Astrocyte (in vitro differentiated cells and primary cell): ENCODE measurements around the gene NPB. TPM values are rescaled to one million over a fixed set of nuclear protein-coding genes. Genes with fewer than 3 reads are reported as not detected.
A peak's percentile ranks its signal among the peaks of the same experiment; 100 is the strongest.

Experiments used
- DNase-seq: peaks from one replicate; pipeline ENCODE4 v3.0.0-alpha.2; 2010; ENCODE audit warnings: low read depth
- FAIRE-seq: peaks from 2 replicates; lab custom pipeline; 2011; peaks lifted over from hg19 to GRCh38; lab: Jason Lieb, UNC
- H2AFZ ChIP-seq: 2 replicates; pipeline ENCODE4 v1.6.0; 2012; ENCODE audit warnings: low read depth, low read length, inconsistent platforms
- H3K27ac ChIP-seq: 2 replicates; pipeline ENCODE4 v1.5.1; 2011; ENCODE audit warnings: low read depth, low read length, inconsistent platforms
- H3K27me3 ChIP-seq: 2 replicates; pipeline ENCODE4 v1.6.0; 2011; ENCODE audit warnings: low read length, inconsistent platforms; ENCODE audit not compliant: insufficient read depth
- H3K36me3 ChIP-seq: 2 replicates; pipeline ENCODE4 v1.5.1; 2011; ENCODE audit warnings: low read length, inconsistent platforms; ENCODE audit not compliant: insufficient read depth
- H3K4me1 ChIP-seq: 2 replicates; pipeline ENCODE4 v1.5.1; 2011; ENCODE audit warnings: low read length, inconsistent platforms; ENCODE audit not compliant: insufficient read depth
- H3K4me2 ChIP-seq: 2 replicates; pipeline ENCODE4 v1.6.0; 2012; ENCODE audit warnings: low read length, inconsistent platforms
- H3K4me3 ChIP-seq: 2 replicates; pipeline ENCODE4 v1.5.1; 2011; ENCODE audit warnings: low read depth, mild to moderate bottlenecking, low read length, inconsistent platforms; ENCODE audit not compliant: insufficient read depth
- H3K79me2 ChIP-seq: 2 replicates; pipeline ENCODE4 v1.6.0; 2012; ENCODE audit warnings: mild to moderate bottlenecking, low read length, inconsistent platforms; ENCODE audit not compliant: insufficient read depth
- H3K9ac ChIP-seq: 2 replicates; pipeline ENCODE4 v1.6.0; 2012; ENCODE audit warnings: mild to moderate bottlenecking, low read length, inconsistent platforms
- H3K9me3 ChIP-seq: 2 replicates; pipeline ENCODE4 v1.5.1; 2012; ENCODE audit warnings: low read depth, mild to moderate bottlenecking, low read length, inconsistent platforms; ENCODE audit not compliant: insufficient read depth
- H4K20me1 ChIP-seq: 2 replicates; pipeline ENCODE4 v1.6.0; 2012; ENCODE audit warnings: low read length, inconsistent platforms; ENCODE audit not compliant: insufficient read depth
- H3K27ac Mint-ChIP-seq: one replicate; pipeline ENCODE4 v1.8.0; 2021; ENCODE audit warnings: mild to moderate bottlenecking, mixed read lengths; ENCODE audit not compliant: unreplicated experiment
- H3K27me3 Mint-ChIP-seq: one replicate; pipeline ENCODE4 v1.8.0; 2021; ENCODE audit warnings: low read depth, mixed read lengths; ENCODE audit not compliant: unreplicated experiment
- H3K36me3 Mint-ChIP-seq: one replicate; pipeline ENCODE4 v1.8.0; 2021; ENCODE audit warnings: low read depth, mixed read lengths; ENCODE audit not compliant: unreplicated experiment
- H3K4me1 Mint-ChIP-seq: one replicate; pipeline ENCODE4 v1.8.0; 2021; ENCODE audit warnings: low read depth, mixed read lengths; ENCODE audit not compliant: unreplicated experiment
- H3K4me3 Mint-ChIP-seq: one replicate; pipeline ENCODE4 v1.8.0; 2021; ENCODE audit warnings: mild to moderate bottlenecking, moderate library complexity, mixed read lengths; ENCODE audit not compliant: unreplicated experiment
- H3K9me3 Mint-ChIP-seq: one replicate; pipeline ENCODE4 v1.8.0; 2021; ENCODE audit warnings: mild to moderate bottlenecking, mixed read lengths; ENCODE audit not compliant: unreplicated experiment
- CTCF ChIP-seq: IDR thresholded peaks from 2 replicates; pipeline ENCODE4 v1.5.1; 2011; ENCODE audit warnings: low read depth, mild to moderate bottlenecking, inconsistent platforms, low read length, moderate library complexity; ENCODE audit not compliant: insufficient read depth
- EZH2 ChIP-seq: IDR thresholded peaks from 2 replicates; pipeline ENCODE4 v1.6.1; 2012; ENCODE audit warnings: mild to moderate bottlenecking, low read length, inconsistent platforms; ENCODE audit not compliant: insufficient read depth
- total RNA-seq: library from RNA; stranded (reverse); gene quantifications from 2 replicates; pipeline ENCODE4 v1.2.1, GENCODE V29; 2021

The NPB gene
- total RNA-seq, 1 donor from 2014 or later = 2.0 TPM

GRCh38 chr17:81889602-81890001, 12.4 kb upstream of the NPB start:
- FAIRE-seq (no peak), DNase-seq (no peak)
- Mint-ChIP-seq H3K27ac (no peak overlapping the region), H3K4me3 (peak overlapping the region; percentile 93), H3K27me3 (no peaks in the 10 kb centered on the region), H3K36me3 (peaks cover 15% of the 10 kb centered on the region), H3K4me1 (peaks cover 29% of the 10 kb centered on the region), H3K9me3 (no peaks in the 10 kb centered on the region)
- H3K4me3 ChIP-seq = peak overlapping the region; percentile 93
- TF ChIP-seq CTCF (no peak), EZH2 (no peak)
- peaks cover 33% of the 10 kb centered on the region for H3K36me3 ChIP-seq
- H3K9ac ChIP-seq = peak overlapping the region; percentile 97
- H2AFZ ChIP-seq = no peak overlapping the region
- peaks cover 88% of the 10 kb centered on the region for H3K79me2 ChIP-seq
- H3K9me3 ChIP-seq = no peaks in the 10 kb centered on the region
- no peak overlapping the region for H3K27ac ChIP-seq
- peaks cover 32% of the 10 kb centered on the region for H3K4me1 ChIP-seq
- H3K27me3 ChIP-seq = no peaks in the 10 kb centered on the region
- peak overlapping the region; percentile 99 for H3K4me2 ChIP-seq
- H4K20me1 ChIP-seq = peaks cover 57% of the 10 kb centered on the region

GRCh38 chr17:81890447-81891302, 11.4 kb upstream of the NPB start:
- Mint-ChIP-seq H3K27me3 (no peaks in the 10 kb centered on the region), H3K9me3 (no peaks in the 10 kb centered on the region), H3K36me3 (peaks cover 12% of the 10 kb centered on the region), H3K4me3 (peak overlapping the region; percentile 93), H3K4me1 (peaks cover 21% of the 10 kb centered on the region), H3K27ac (peak overlapping the region; percentile 94)
- Histone ChIP-seq H3K27me3 (no peaks in the 10 kb centered on the region), H3K4me1 (peaks cover 25% of the 10 kb centered on the region), H3K4me2 (peak overlapping the region; percentile 99), H3K36me3 (peaks cover 28% of the 10 kb centered on the region), H4K20me1 (peaks cover 46% of the 10 kb centered on the region), H2AFZ (no peak overlapping the region), H3K4me3 (peak overlapping the region; percentile 93), H3K9me3 (no peaks in the 10 kb centered on the region), H3K27ac (peak overlapping the region; percentile 92), H3K9ac (peak overlapping the region; percentile 97), H3K79me2 (peaks cover 81% of the 10 kb centered on the region)
- FAIRE-seq = no peak
- no peak for DNase-seq
- TF ChIP-seq CTCF (no peak), EZH2 (no peak)

DNA sequence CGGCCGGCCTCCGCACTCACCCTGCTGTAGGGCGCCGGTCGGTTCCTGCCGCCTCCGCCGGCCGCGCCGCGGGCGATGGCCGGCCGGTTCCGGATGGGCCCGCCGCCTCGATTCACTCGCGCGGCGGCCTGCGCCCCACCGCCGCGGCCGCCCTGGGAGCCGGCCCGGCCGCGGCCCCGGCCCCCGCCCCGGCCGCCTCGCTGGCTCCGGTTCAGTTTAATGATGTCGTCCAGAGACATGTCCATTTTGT, 10.8 kb upstream of the NPB start:
- no peak for TF ChIP-seq CTCF
- TF ChIP-seq EZH2 = no peak
- Mint-ChIP-seq H3K36me3 (peaks cover 11% of the 10 kb centered on the region), H3K4me1 (peaks cover 16% of the 10 kb centered on the region), H3K9me3 (no peaks in the 10 kb centered on the region), H3K4me3 (peak overlapping the region; percentile 91), H3K27ac (peak overlapping the region; percentile 80), H3K27me3 (no peaks in the 10 kb centered on the region)
- Histone ChIP-seq H3K27me3 (no peaks in the 10 kb centered on the region), H3K36me3 (peaks cover 28% of the 10 kb centered on the region), H3K27ac (peak overlapping the region; percentile 92), H3K4me1 (peaks cover 20% of the 10 kb centered on the region), H3K4me2 (peak overlapping the region; percentile 99), H3K79me2 (peaks cover 76% of the 10 kb centered on the region), H3K9ac (peak overlapping the region; percentile 97), H3K9me3 (no peaks in the 10 kb centered on the region), H4K20me1 (peaks cover 40% of the 10 kb centered on the region), H3K4me3 (peak overlapping the region; percentile 93), H2AFZ (no peak overlapping the region)
- no peak for FAIRE-seq
- no peak for DNase-seq
